ENCODE data around the gene DNAAF9. TPM values are rescaled to one million over a fixed set of nuclear protein-coding genes. Genes with fewer than 3 reads are reported as not detected.

The DNAAF9 gene
- total RNA-seq = 1 to 10 TPM; 2.4 to 8.8 (median 3.5) TPM
- polyA plus RNA-seq = 1 to 10 TPM in 1 of 2 donors, under 1 TPM in 1; 0.71 to 1.1 TPM
- total RNA-seq = 16.6 reads per million, percentile 46 among the genes with 10 or more reads in this experiment

- Histone ChIP-seq H3K27me3 (ENCODE audit: control insufficient read depth in 2 of 2, insufficient read depth in 2 of 2, low read length in 2 of 2) (no peaks in the 10 kb centered on the region), H3K36me3 (ENCODE audit: control insufficient read depth in 2 of 3, insufficient read depth in 3 of 3, low read length in 3 of 3) (no peaks in the 10 kb centered on the region), H3K9me3 (ENCODE audit: control insufficient read depth in 2 of 3, low read length in 3 of 3) (no peaks in the 10 kb centered on the region), H3K4me1 (ENCODE audit: control insufficient read depth in 2 of 2, insufficient read depth in 2 of 2, low read length in 2 of 2) (no peaks in the 10 kb centered on the region), H3K4me3 (ENCODE audit: low read length) (peak within 1 kb of the TSS; percentile 90), H3K27ac (ENCODE audit: low read depth, low read length) (peak within 1 kb of the TSS; percentile 74)
- peaks cover 19 to 35% (median 29%) of the 10 kb centered on the region in 7 donors for H3K4me1 Mint-ChIP-seq
- DNase-seq (peak in 7 of 9 donors; percentile 7 to 61 (median 50)), ATAC-seq (peak; percentile 73)
- H3K36me3 Mint-ChIP-seq = peaks cover 0 to 2% (median 0%) of the 10 kb centered on the region in 5 donors
- intact Hi-C loops (cut with micrococcal nuclease) = loop anchor here (5.0 to 10.0 kb wide), 5 partner anchors 185 to 1305 kb away; partner anchors contain the start of genes DDRGK1 (in 2 of the 2), FASTKD5 (in 1 of the 2), ITPA (in 1 of the 2) and STK35 (in 1 of the 2)
- POLR2A ChIA-PET = interaction anchor here (0.5 kb wide), 1 partner anchor 172 kb away, joined by 3 read pairs; no protein-coding TSS in a partner anchor
- peaks cover 0 to 36% (median 0%) of the 10 kb centered on the region in 5 donors for H3K27me3 Mint-ChIP-seq
- H3K27ac Mint-ChIP-seq = peak within 1 kb of the TSS; percentile 83 to 97 (median 92)
- CTCF ChIA-PET = no interaction called here
- peak within 1 kb of the TSS; percentile 94 to 100 (median 97) for H3K4me3 Mint-ChIP-seq
- H3K9me3 Mint-ChIP-seq = peaks cover 0 to 3% (median 0%) of the 10 kb centered on the region in 11 donors
Measured at GRCh38 chr20:3407040-3407770, at the start of gene DNAAF9. TSS of gene DNAAF9 (minus strand) at chr20:3407669. CDS start at chr20:3407557, 112 bp downstream.

DNA sequence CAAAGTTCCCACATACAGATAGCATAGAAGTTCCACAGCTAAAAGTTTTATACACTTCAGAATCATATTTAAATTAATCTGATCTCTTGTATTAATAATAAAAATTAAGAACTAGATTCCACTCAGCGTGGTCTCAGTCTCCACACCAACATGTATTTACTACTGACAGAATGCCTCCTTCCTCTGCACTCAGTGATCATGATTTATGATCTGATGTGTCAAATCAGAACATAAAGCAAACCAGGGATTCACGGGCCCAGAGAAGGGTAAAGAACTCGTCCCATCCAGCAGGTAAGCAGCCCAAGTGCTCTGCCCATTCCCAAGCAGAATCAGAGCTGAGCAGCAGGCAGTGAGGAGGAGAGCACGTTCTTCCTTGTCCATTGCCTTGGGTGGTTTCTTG lies 49.2 kb upstream of the DNAAF9 start:
- Histone ChIP-seq H3K27ac (ENCODE audit: low read depth, low read length) (no peak overlapping the region), H3K4me3 (ENCODE audit: low read length) (no peak overlapping the region), H3K27me3 (ENCODE audit: control insufficient read depth in 2 of 2, insufficient read depth in 2 of 2, low read length in 2 of 2) (no peaks in the 10 kb centered on the region), H3K4me1 (ENCODE audit: control insufficient read depth in 2 of 2, insufficient read depth in 2 of 2, low read length in 2 of 2) (no peaks in the 10 kb centered on the region), H3K9me3 (ENCODE audit: control insufficient read depth in 2 of 3, low read length in 3 of 3) (no peaks in the 10 kb centered on the region), H3K36me3 (ENCODE audit: control insufficient read depth in 2 of 3, insufficient read depth in 3 of 3, low read length in 3 of 3) (no peaks in the 10 kb centered on the region)
- Mint-ChIP-seq H3K4me1 (no peaks in the 10 kb centered on the region), H3K36me3 (no peaks in the 10 kb centered on the region), H3K9me3 (peaks cover 0 to 3% (median 0%) of the 10 kb centered on the region in 11 donors), H3K27me3 (peaks cover 0 to 32% (median 0%) of the 10 kb centered on the region in 5 donors), H3K27ac (no peak overlapping the region), H3K4me3 (no peak overlapping the region)
- ATAC-seq = no peak
- intact Hi-C loops (cut with micrococcal nuclease) = no loop called here
- CTCF ChIA-PET = no interaction called here
- POLR2A ChIA-PET = no interaction called here
- no peak for DNase-seq

- Mint-ChIP-seq H3K27ac (no peak overlapping the region), H3K4me1 (no peaks in the 10 kb centered on the region), H3K36me3 (no peaks in the 10 kb centered on the region), H3K9me3 (peaks cover 0 to 3% (median 0%) of the 10 kb centered on the region in 11 donors), H3K27me3 (peaks cover 0 to 39% (median 0%) of the 10 kb centered on the region in 5 donors), H3K4me3 (no peak overlapping the region)
- POLR2A ChIA-PET = no interaction called here
- CTCF ChIA-PET = no interaction called here
- DNase-seq (no peak), ATAC-seq (no peak)
- Histone ChIP-seq H3K4me1 (ENCODE audit: control insufficient read depth in 2 of 2, insufficient read depth in 2 of 2, low read length in 2 of 2) (no peaks in the 10 kb centered on the region), H3K27ac (ENCODE audit: low read depth, low read length) (no peak overlapping the region), H3K9me3 (ENCODE audit: control insufficient read depth in 2 of 3, low read length in 3 of 3) (no peaks in the 10 kb centered on the region), H3K27me3 (ENCODE audit: control insufficient read depth in 2 of 2, insufficient read depth in 2 of 2, low read length in 2 of 2) (no peaks in the 10 kb centered on the region), H3K36me3 (ENCODE audit: control insufficient read depth in 2 of 3, insufficient read depth in 3 of 3, low read length in 3 of 3) (no peaks in the 10 kb centered on the region), H3K4me3 (ENCODE audit: low read length) (no peak overlapping the region)
- intact Hi-C loops (cut with micrococcal nuclease) = no loop called here
Measured at GRCh38 chr20:3454831-3455230, 47.4 kb upstream of the DNAAF9 start.

DNA sequence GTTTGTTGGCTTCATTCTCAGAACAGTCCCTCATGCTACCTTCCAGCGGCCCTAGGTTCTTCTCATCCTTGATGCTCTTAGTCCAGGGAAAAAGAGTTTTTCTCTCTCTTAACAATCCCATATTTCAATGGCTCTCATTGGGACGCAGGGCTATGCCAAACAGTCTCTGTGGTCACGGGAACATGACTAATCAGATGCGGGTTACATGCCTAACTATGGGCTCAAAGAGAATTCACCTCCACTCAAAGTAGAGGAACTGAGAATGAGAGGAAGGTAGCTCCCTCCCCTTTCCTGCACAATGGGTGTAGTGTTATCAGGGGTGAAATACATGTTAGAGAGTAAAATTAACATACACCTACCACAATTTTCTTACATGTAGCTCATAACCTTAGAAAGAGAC lies 45.2 kb upstream of the DNAAF9 start:
- intact Hi-C loops (cut with micrococcal nuclease) = no loop called here
- POLR2A ChIA-PET = interaction anchor here (0.8 kb wide), 1 partner anchor 19 kb away, joined by 3 read pairs; no protein-coding TSS in a partner anchor

GRCh38 chr20:3452136-3452535 lies 44.7 kb upstream of the DNAAF9 start:
- ChIA-PET CTCF (no interaction called here), POLR2A (interaction anchor here (0.6 to 0.8 kb wide), 2 partner anchors 19 to 708 kb away, joined by 3 read pairs; no protein-coding TSS in a partner anchor)

More for the DNA sequence above, 45.2 kb upstream of the DNAAF9 start:
- H3K27ac Mint-ChIP-seq = no peak overlapping the region
- ATAC-seq (no peak), DNase-seq (no peak)
- Histone ChIP-seq H3K27me3 (ENCODE audit: control insufficient read depth in 2 of 2, insufficient read depth in 2 of 2, low read length in 2 of 2) (no peaks in the 10 kb centered on the region), H3K27ac (ENCODE audit: low read depth, low read length) (no peak overlapping the region), H3K4me3 (ENCODE audit: low read length) (no peak overlapping the region), H3K9me3 (ENCODE audit: control insufficient read depth in 2 of 3, low read length in 3 of 3) (no peaks in the 10 kb centered on the region), H3K36me3 (ENCODE audit: control insufficient read depth in 2 of 3, insufficient read depth in 3 of 3, low read length in 3 of 3) (no peaks in the 10 kb centered on the region), H3K4me1 (ENCODE audit: control insufficient read depth in 2 of 2, insufficient read depth in 2 of 2, low read length in 2 of 2) (no peaks in the 10 kb centered on the region)
- H3K4me3 Mint-ChIP-seq = no peak overlapping the region
- CTCF ChIA-PET = interaction anchor here (0.8 kb wide), 1 partner anchor 22 kb away, joined by 3 read pairs; no protein-coding TSS in a partner anchor
- H3K36me3 Mint-ChIP-seq = no peaks in the 10 kb centered on the region
- H3K27me3 Mint-ChIP-seq = peaks cover 0 to 38% (median 0%) of the 10 kb centered on the region in 5 donors
- H3K9me3 Mint-ChIP-seq = peaks cover 0 to 3% (median 0%) of the 10 kb centered on the region in 11 donors
- no peaks in the 10 kb centered on the region for H3K4me1 Mint-ChIP-seq

GRCh38 chr20:3449319-3449718 lies 41.9 kb upstream of the DNAAF9 start:
- Histone ChIP-seq H3K9me3 (ENCODE audit: control insufficient read depth in 2 of 3, low read length in 3 of 3) (no peaks in the 10 kb centered on the region), H3K36me3 (ENCODE audit: control insufficient read depth in 2 of 3, insufficient read depth in 3 of 3, low read length in 3 of 3) (no peaks in the 10 kb centered on the region), H3K27me3 (ENCODE audit: control insufficient read depth in 2 of 2, insufficient read depth in 2 of 2, low read length in 2 of 2) (no peaks in the 10 kb centered on the region), H3K27ac (ENCODE audit: low read depth, low read length) (no peak overlapping the region), H3K4me3 (ENCODE audit: low read length) (no peak overlapping the region), H3K4me1 (ENCODE audit: control insufficient read depth in 2 of 2, insufficient read depth in 2 of 2, low read length in 2 of 2) (no peaks in the 10 kb centered on the region)
- peaks cover 0 to 2% (median 0%) of the 10 kb centered on the region in 7 donors for H3K4me1 Mint-ChIP-seq
- ATAC-seq = no peak
- intact Hi-C loops (cut with micrococcal nuclease) = no loop called here
- POLR2A ChIA-PET = no interaction called here
- no peaks in the 10 kb centered on the region for H3K36me3 Mint-ChIP-seq
- H3K27ac Mint-ChIP-seq = no peak overlapping the region
- H3K9me3 Mint-ChIP-seq = no peaks in the 10 kb centered on the region
- peaks cover 0 to 56% (median 0%) of the 10 kb centered on the region in 5 donors for H3K27me3 Mint-ChIP-seq
- CTCF ChIA-PET = no interaction called here
- no peak overlapping the region for H3K4me3 Mint-ChIP-seq
- no peak for DNase-seq

More at GRCh38 chr20:3452136-3452535, 44.7 kb upstream of the DNAAF9 start:
- H3K27me3 Mint-ChIP-seq = peaks cover 0 to 40% (median 0%) of the 10 kb centered on the region in 5 donors
- DNase-seq (no peak), ATAC-seq (no peak)
- no peak overlapping the region for H3K4me3 Mint-ChIP-seq
- no peaks in the 10 kb centered on the region for H3K36me3 ChIP-seq (ENCODE audit: control insufficient read depth in 2 of 3, insufficient read depth in 3 of 3, low read length in 3 of 3)
- H3K4me3 ChIP-seq (ENCODE audit: low read length) = no peak overlapping the region
- no peaks in the 10 kb centered on the region for H3K36me3 Mint-ChIP-seq
- no peaks in the 10 kb centered on the region for H3K9me3 ChIP-seq (ENCODE audit: control insufficient read depth in 2 of 3, low read length in 3 of 3)
- H3K27me3 ChIP-seq (ENCODE audit: control insufficient read depth in 2 of 2, insufficient read depth in 2 of 2, low read length in 2 of 2) = no peaks in the 10 kb centered on the region
- H3K27ac Mint-ChIP-seq = no peak overlapping the region
- intact Hi-C loops (cut with micrococcal nuclease) = no loop called here
- peaks cover 0 to 3% (median 0%) of the 10 kb centered on the region in 11 donors for H3K9me3 Mint-ChIP-seq
- no peaks in the 10 kb centered on the region for H3K4me1 ChIP-seq (ENCODE audit: control insufficient read depth in 2 of 2, insufficient read depth in 2 of 2, low read length in 2 of 2)
- H3K4me1 Mint-ChIP-seq = peaks cover 0 to 2% (median 0%) of the 10 kb centered on the region in 7 donors
- no peak overlapping the region for H3K27ac ChIP-seq (ENCODE audit: low read depth, low read length)

Data from naive thymus-derived CD4-positive, alpha-beta T cell (primary cell).